GM19328 (cell line): Measurements from ENCODE around the gene HHAT.

ENCODE experiments used
- ATAC-seq: cut with Tn5 transposase; IDR thresholded peaks from one replicate; pipeline ENCODE4 v1.9.1; 2021; ENCODE audit warnings: mild to moderate bottlenecking, moderate library complexity; ENCODE audit not compliant: unreplicated experiment

Gene HHAT

DNA sequence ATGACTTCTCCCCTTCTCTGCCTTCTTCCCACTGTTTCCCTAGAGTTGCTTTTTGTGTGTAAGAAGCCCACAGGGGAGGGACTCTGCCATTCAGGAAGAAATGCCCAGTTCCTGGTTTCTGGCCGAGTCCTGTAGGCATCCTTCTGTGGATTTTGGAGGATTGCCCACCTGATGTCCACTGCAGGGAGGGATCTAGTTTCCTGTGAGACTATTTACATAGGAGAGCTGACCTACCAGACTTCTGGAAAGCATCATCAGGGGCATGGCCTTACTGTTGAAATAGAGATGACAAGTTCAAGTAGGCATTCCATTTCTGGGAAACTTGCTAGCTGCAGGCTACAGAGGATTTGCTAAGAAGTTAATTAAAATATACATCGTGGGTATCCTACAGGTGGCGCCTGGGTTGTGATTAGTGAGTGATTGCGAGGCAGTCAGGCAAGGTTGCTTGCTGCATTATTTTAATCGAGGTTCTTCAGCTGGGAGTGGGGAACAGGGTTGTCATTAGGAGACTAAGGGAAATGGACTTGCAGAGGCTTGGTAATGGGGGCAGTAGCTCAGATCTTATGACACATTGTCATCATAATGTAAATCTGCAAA is 148.7 kb downstream of the HHAT start:
- ATAC-seq: no peak

DNA sequence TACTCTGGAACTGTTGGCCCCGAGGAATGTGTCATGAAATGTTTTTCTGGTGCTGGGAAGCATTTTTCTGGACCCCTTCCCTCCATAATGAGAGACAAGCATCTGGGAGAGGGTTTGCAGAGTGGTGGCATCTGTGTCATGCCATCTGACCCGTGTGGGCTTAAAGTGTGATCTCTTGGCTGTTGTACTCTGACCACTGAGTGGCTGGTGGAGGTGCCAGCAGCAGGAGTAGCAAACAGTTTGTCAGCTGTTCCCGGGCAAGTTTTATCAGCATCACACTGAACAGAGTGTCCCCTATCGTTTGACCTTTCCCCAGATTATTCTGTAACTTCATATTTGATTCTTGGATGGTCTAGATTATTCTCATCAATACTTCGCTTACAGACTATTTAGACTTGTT is 150.1 kb downstream of the HHAT start:
- ATAC-seq: no peak

DNA sequence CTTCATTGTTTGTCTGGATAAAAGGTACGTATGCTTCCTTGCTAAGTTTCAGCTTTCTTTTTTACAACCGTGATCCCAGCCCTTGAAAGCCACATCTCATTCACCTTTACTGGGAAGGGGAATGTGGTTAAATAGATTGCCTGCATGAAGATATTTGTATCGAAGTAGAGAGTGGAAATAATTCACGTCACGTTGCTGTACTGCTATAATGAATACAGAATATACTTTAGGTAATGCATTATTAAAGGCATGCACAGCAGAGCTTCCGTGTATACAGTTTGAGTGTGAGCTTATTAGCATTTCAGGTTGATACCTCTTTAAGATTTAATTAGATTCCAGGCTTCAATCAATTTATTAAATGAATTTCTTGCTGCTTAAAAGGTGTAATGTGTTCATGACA is 153.8 kb downstream of the HHAT start:
- no peak for ATAC-seq

DNA sequence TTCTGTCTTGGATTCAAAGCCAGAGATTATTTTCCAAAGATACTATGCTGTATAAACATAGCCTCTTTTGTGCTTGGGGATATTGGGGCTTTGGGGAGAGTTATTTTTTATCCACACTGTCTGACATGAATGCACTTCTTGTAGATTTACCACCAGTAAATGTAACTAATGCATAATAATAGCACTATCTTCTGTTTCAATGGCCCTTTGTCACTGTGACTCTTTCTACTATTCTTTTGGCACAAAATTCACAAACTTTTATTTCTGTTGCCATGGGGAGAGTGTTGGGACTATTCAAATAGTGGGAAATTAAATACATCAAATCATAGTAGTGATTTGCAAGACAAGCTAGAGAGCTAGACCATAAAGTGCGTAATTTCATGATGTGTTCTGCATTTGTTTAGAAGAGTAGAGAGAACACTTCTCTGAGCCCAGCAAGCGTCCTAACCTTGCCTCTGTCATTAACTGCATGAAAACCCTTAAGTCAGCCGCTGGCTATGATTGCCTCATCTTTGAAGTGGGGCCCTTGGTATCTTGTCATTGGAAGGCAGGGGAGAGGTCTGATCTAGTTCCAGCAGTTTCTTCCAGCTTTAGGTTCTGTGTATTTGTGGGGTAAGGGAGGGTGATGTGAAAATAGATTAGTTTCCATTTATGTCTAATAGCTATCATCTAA is 154.4 kb downstream of the HHAT start:
- no peak for ATAC-seq

DNA sequence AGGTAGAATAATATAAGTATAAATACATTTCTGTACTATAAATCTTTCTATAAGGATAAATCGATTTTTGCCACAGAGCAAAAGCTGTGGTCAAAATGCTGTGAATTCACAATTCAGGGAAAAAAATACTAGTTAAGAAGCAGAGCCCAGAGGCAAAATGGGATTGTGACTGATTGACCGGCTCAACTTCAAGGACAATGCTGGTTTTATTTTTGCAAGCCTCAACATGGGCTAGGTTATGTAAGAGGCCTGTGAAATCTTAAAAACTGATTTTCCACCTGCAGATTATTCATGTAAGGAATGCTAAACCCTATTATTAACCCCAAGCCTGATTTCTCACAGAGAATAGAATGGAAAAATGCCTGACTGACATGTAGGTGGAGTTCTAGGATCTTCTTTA is 155.1 kb downstream of the HHAT start:
- ATAC-seq: no peak

DNA sequence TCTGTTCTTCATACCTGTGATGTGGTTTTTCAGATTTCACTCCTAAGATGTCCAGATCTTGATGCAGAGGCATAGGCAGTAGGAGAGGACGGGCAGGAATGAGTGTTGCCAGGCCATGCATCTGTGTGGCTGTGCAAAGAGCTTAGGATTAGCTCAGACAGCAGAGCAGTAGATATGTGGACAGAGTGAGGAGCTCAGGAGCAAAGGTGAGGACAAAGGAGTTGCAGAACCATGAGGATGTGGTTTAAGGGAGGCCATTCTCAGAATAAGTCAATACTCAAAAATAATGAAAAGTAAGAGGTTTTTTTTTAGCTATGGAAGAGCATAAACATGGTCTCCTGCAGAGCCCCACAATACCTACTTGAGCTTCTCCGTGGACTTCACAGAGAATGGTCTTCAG is 158.3 kb downstream of the HHAT start:
- no peak for ATAC-seq

DNA sequence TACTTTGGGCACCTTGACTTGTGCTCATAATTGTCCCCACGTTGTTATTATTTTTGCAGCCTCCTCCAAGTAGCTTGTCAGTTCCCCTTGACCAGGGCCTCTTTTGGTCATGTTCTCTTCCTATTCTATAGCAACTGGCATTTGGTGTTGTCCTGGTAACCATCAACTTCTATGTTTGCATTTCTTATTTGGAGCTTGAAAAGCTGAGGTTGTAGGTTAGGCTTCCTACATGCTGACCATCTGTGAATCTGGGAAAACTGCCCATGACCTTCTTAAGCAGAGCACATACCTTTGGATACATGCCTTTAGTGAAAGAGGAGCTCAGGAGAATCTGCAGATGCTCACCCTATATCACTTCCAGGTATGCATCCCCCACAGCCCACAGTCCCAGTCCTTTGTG is 160.8 kb downstream of the HHAT start:
- no peak for ATAC-seq

DNA sequence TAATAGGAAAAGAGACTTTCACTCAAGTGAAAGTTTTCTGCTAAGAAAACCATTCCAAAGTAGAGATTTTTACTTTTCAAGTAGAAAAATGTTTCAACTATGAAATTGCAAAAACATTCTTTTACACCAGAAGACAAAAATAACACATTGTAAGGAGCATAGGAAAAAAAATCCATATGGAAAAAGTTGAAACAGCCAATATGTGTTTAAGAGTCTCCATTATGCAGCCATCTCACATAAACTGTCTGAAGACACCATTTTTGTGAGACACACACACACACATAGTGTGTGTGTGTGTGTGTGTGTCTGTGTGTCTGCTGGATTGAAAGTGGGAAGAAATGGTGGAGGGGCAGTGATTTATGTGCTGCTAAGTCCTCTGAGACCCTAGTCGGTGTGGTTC is 162.1 kb downstream of the HHAT start:
- no peak for ATAC-seq

DNA sequence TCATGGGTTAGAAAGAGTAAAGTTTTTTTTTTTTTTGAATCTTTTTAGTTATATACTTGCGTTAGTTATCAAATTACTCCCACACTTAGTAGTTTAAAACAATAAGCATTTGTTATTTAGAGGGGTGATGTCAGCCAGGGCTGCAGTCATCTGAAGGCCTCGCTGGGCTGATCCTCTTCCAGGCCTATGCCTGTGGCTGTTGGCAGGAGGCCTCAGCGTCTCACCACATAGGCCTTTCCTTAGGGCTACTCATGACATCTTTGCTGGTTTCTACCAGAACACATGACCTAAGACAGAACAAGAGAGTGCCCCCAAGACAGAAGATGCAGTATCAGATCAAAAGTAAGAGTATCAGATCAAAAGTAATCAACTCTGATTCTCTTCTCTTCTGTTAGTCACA is 167.4 kb downstream of the HHAT start:
- ATAC-seq: no peak

DNA sequence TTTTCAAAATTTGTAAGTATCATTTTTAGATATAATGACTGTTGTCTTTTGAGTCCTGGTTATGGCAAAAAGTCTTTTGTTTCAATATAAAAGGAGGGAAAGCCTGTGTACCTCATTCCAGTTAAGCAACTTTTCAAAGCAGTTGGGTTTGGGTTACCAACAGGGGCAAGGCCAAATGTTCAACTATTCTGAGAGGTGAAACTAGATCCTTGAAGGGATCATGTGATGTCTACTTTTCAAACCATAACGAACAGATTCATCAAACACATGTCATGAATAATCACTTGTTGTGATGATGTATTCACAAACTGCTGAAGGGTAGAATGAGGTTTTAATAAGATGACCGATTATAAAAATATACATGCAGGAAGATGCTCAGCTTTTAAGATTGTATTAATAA is 171.3 kb downstream of the HHAT start:
- ATAC-seq: no peak

DNA sequence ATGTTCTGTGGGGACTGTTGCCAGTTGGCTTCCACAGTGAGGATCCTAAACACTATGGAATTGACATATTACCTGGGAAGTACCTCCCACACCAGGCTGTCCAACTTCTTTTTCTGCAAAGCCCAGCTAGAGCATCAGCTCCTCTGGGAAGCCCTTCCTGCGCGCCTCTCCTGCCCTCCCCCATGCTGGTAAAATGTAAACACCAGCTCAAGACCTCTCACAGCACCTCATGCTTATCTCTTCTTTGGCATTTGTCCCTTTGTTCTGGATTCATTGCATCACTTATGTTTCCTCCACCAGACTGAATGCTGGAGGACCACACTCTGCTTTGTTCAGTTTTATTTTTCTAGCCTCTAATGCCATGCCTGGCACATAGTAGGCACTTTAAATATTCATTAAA is 172.1 kb downstream of the HHAT start:
- ATAC-seq: no peak

DNA sequence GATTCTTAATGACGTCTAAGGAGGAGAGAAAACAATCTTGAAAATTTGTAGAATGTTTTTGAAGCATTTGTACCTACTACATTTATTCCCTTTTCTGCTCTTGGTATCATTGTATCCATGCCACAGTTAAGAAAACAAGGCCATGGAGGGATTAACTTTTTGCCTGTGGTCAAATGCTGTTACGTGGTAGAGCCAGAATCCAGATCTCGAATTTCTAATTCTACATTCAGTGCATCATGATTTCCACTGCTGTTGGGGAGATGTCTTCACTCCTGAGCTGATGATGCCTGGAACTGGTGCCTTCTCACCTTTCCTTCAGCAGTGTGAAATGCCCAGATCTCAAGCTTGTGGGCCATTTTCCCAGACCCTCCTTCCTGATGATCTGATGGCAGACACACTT is 175.6 kb downstream of the HHAT start:
- ATAC-seq: no peak

DNA sequence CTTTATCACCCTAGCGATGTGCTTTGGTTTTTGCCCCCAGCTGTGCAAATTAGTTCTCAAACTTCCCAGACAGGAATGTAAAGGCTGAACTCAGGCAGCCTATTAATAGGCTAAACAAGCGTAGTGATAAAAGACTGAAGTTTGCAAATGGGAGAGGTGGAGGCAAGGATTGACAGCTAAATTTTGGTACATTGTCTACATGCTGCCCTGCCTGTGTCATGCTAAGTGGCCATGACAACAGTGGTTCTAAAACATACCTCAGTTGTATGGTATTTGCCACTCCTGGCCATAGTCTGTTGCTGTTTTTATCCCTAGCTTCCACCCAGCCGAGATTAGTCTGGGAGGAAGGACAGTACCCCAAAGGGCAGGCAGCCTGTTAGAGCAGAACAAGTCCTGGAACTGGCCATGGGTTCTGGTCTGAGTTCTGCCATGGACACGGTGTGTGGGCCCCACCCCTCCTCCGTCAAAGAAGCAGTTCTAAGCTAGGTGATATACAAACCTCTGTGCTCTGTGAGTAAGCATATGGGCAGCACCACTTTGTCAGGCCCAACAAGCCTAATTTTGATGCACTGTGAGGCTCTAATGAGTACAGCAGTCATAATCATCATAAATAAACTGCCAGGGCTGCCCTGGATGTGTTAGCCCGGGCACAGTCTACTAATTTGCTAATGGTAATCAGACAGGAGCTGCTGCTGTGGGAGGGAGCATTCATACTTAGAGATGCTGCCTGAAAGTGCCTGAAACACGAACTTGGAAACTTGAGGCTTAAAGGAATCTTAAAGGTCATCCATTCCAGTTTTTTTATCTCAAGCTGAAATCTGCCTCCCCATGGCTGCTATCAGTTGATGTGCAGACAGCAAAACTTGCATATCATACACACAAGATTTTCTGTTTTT is 177.1 kb downstream of the HHAT start:
- no peak for ATAC-seq

DNA sequence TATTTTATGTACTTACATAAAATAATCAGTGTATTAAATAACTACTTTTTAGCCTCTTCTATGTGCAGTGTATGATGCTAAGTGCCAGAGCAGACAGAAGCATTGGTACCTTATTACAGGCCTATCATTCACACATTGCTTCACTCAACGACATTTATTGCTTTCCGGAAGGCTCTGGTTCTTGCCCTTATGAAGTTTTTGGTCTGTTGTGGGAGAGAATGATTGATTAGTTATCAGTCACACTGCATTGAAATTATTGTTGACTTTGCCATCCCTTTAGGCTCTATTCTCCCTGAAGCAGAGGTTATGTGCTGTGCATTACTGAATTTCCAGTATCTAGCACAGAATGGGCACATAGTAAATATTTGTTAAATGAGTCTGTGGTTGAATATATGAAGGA is 178.0 kb downstream of the HHAT start:
- no peak for ATAC-seq

DNA sequence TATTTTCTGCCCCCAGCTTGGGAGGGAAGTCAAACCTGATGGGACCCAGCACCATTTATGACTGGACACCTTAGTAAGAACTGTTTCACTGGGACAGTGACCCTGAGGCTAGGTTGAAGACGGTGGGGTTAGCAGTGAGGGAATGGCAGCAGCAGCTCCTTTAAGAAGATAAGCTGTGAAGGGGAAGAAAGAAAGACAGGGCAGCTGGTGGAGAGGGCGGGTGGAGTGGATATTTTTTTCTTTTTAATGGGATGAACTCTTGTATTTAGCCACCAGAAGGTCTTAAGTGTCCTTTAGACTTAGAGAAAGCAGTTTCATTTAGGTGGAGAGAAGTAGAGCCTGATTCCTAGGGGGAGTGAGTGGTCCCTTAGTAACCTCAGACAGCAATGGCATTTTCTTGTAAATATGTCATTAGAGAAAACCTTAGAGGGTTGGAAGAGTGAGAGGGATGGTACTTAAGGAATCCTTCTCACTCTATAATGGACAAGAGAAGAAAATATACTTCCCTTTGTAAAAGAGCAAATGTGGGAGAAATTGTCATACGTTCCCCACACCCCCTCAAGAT is 187.5 kb downstream of the HHAT start:
- no peak for ATAC-seq

DNA sequence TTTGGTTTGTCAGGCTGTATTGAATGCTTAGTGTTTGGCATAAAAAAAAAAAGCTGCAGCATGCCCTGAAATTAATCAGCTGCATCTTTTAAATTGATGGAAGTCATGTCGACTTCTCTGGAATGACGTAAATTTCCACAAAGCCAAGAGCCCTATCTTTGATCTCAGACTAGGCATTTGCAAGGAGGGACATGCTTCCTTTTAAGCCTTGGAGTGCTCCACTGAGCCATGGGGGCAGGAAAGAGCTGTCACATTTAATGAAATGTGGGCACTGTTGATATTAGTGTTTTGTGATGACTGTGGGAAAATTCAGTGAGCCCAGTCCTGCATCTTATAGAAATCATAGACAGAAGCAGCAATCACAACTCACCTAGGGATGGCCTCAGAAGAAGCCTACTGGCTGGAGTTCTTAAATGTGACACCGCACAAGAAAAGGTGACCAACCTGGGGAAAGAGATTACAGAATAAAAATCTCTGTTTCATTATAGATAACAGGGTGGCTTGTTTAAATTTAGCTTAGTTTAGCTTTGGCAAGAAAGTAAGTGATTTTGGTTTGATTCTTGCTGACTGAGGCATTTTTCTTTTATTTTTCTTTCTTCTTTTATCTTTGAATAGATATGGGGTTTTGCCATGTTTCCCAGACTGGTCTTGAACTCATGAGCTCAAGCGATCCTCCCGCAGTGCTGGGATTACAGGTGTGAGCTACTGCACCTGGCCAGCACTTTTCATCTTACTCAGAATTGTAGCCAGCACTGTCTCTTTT is 188.2 kb downstream of the HHAT start:
- ATAC-seq: no peak

DNA sequence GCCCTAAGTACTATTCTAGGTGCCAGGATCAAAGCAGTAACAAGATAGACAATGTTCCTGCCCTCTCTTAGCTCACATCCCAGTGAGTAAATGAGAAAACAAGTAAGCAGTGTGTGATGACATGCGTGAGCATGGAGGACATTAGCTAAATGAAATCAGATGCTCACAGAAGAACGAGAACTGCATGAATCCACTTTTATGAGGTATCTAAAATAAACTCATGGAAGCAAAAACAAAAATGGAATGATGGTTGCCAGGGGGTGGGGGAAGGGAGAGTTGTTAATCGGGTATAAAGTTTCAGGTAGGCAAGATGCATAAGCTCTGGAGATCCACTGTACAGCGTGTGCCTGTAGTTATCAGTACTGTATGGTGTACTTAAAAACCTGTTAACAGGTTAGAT is 195.1 kb downstream of the HHAT start:
- ATAC-seq: no peak

DNA sequence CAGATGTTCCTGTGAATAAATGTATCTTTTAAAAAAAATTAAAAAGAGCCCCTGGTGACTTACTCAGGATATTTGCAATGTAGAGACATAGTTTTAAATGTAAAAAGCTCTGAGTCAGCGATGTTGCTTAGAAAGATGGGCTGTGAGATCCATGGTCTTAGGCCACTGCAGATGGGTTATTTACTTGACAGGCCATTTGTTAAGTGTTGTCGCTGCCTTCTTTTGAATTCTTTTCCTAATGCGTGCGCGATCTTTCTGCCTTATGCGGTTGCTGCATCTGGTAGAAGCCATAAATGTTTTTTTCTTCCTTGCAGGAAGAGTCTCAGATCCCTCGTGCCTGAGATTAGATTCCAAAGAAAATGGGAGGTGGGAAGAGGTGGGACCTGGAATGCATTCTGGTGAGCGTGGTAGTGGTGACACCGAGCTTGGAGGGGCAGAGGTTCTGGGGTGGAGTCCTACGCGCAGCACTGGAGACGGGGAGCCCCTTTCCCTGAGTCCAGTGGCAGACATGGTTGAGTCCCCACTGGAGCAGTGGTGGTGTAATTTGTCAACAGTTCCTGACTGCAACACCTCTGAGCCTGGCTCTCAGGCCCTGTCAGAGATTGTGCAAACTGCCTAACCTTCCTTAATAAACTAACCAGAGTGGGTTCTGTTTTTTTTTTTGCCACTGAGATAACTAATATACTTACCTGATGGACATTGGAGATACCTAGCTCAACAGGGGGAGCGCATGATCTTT is 197.2 kb downstream of the HHAT start:
- no peak for ATAC-seq

DNA sequence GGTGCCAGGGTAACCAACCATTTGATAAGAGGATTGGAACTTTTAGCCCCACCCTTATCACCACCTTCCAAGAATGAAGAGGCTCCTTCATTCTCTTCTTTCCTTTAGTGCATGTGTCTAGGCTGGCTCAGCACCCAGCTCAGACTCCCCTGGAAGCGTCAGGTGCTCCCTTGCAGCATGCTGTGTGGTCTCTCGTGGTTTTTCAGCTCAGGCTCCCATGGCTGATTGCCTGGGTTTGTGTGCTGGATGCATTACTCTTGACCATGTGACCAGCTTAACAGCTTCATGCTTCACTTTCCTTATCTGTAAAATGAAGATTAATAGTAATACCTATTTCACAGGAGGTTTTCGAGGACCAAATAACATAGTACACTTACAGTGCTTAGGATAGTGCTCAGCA is 198.4 kb downstream of the HHAT start:
- no peak for ATAC-seq

DNA sequence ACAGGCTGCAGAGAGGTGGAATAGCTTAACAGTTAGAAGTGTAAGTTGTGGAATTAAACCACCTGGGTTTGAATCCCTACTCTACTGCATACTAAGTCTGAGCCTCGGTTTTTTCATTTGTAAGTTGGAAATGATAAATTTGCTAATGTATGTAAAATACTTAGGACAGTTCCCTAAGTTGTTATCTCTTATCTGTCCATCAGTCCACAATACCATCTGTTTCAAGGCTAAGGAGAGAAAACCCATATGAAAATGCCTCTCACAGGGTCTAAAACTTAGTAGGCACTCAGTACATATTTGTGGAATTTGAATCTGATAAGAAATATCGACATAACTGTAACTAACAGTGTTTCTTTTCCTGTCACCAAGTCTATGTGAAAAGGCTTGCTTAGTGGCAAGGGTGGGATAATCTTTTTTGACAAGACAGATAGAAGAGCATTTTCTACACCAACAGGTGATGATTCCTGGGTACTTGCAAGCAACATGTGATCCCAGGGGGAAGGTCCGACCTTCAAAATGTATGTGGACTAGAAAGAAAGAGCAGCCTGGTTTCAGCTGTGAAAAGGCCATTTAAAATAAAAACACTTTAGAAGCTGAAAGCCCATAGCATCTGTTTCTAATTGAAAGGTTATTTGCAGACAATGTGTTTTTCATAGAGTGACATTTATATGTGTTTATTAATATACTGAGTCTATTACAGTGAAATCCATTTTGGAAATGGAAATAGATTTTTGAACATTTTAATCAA is 202.9 kb downstream of the HHAT start:
- ATAC-seq: no peak
